ENCODE measurements around the gene PRIMPOL.

DNA sequence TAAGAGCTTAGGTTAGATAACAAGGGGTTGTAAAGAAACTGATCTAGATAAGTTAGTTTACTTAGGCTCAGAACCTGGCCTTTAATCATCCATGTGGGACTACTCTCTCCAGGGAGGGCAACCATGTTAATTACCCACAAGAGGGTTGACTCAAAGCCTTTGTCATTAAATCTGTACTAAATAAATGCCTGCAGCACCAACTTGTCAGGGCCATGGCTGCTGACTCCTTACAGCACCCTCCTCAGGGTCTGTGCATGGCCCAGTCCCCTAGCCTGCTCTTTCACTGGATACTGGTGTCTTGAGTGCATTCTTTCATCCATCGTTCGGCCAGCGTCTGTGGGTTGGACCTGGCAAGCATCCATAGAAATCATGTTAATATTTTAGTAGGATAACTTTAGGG lies 35.0 kb upstream of the PRIMPOL start:
- TF ChIP-seq, protein P1, sequence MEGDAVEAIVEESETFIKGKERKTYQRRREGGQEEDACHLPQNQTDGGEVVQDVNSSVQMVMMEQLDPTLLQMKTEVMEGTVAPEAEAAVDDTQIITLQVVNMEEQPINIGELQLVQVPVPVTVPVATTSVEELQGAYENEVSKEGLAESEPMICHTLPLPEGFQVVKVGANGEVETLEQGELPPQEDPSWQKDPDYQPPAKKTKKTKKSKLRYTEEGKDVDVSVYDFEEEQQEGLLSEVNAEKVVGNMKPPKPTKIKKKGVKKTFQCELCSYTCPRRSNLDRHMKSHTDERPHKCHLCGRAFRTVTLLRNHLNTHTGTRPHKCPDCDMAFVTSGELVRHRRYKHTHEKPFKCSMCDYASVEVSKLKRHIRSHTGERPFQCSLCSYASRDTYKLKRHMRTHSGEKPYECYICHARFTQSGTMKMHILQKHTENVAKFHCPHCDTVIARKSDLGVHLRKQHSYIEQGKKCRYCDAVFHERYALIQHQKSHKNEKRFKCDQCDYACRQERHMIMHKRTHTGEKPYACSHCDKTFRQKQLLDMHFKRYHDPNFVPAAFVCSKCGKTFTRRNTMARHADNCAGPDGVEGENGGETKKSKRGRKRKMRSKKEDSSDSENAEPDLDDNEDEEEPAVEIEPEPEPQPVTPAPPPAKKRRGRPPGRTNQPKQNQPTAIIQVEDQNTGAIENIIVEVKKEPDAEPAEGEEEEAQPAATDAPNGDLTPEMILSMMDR (conservative IDR thresholded peaks at IDR 0.05): no peak
- TF ChIP-seq EZH2 (IDR thresholded peaks at IDR 0.05; ENCODE audit: low read depth): no peak
